ENCODE results near the gene ADGRL3.

ADGRL3 gene

GRCh38 chr4:61693520-61693919 is 493.4 kb downstream of the ADGRL3 start:
- DNase-seq, result no peak

GRCh38 chr4:61714387-61714911 is 514.3 kb downstream of the ADGRL3 start:
- ATAC-seq (ENCODE audit: insufficient read depth, low read depth) (no peak), DNase-seq (no peak)
- H4K20me1 ChIP-seq (ENCODE audit: insufficient read depth, low read length), result no peaks in the 10 kb centered on the region
- H3K27me3 ChIP-seq (ENCODE audit: insufficient read depth, low read length, poor library complexity), result no peaks in the 10 kb centered on the region
- no peak for TF ChIP-seq CTCF (IDR thresholded peaks at IDR 0.05; ENCODE audit: borderline replicate concordance, extremely low read depth, low read length, poor library complexity, severe bottlenecking)
- no peak for TF ChIP-seq EZH2 (IDR thresholded peaks at IDR 0.05; ENCODE audit: borderline replicate concordance, low read depth, low read length, severe bottlenecking)
- H3K4me1 ChIP-seq (ENCODE audit: insufficient read depth, low read length), result no peaks in the 10 kb centered on the region
- H3K79me2 ChIP-seq (ENCODE audit: insufficient read depth, low read length), result no peaks in the 10 kb centered on the region
- no peak overlapping the region for H2AFZ ChIP-seq (ENCODE audit: low read depth, low read length)
- no peaks in the 10 kb centered on the region for H3K36me3 ChIP-seq (ENCODE audit: insufficient read depth, low read length)
- no peak overlapping the region for H3K27ac ChIP-seq (ENCODE audit: low read length)
- H3K9ac ChIP-seq (ENCODE audit: low read depth, low read length), result no peak overlapping the region
- H3K4me2 ChIP-seq (ENCODE audit: insufficient read depth, low read length), result no peak overlapping the region
- no peak overlapping the region for H3K4me3 ChIP-seq (ENCODE audit: low read depth in 1 of 2, low read length in 2 of 2)
- no peaks in the 10 kb centered on the region for H3K9me3 ChIP-seq (ENCODE audit: insufficient read depth, low read length, severe bottlenecking)

More at GRCh38 chr4:61693520-61693919, 493.4 kb downstream of the ADGRL3 start:
- Histone ChIP-seq H3K27me3 (ENCODE audit: insufficient read depth, low read length, poor library complexity) (no peaks in the 10 kb centered on the region), H4K20me1 (ENCODE audit: insufficient read depth, low read length) (no peaks in the 10 kb centered on the region), H3K9ac (ENCODE audit: low read depth, low read length) (no peak overlapping the region), H3K27ac (ENCODE audit: low read length) (no peak overlapping the region), H3K79me2 (ENCODE audit: insufficient read depth, low read length) (no peaks in the 10 kb centered on the region), H2AFZ (ENCODE audit: low read depth, low read length) (no peak overlapping the region), H3K9me3 (ENCODE audit: insufficient read depth, low read length, severe bottlenecking) (no peaks in the 10 kb centered on the region), H3K4me1 (ENCODE audit: insufficient read depth, low read length) (no peaks in the 10 kb centered on the region), H3K36me3 (ENCODE audit: insufficient read depth, low read length) (no peaks in the 10 kb centered on the region), H3K4me3 (ENCODE audit: low read depth in 1 of 2, low read length in 2 of 2) (no peak overlapping the region), H3K4me2 (ENCODE audit: insufficient read depth, low read length) (no peak overlapping the region)
- TF ChIP-seq CTCF (IDR thresholded peaks at IDR 0.05; ENCODE audit: borderline replicate concordance, extremely low read depth, low read length, poor library complexity, severe bottlenecking) (no peak), EZH2 (IDR thresholded peaks at IDR 0.05; ENCODE audit: borderline replicate concordance, low read depth, low read length, severe bottlenecking) (no peak)
- no peak for ATAC-seq (ENCODE audit: insufficient read depth, low read depth)

DNA sequence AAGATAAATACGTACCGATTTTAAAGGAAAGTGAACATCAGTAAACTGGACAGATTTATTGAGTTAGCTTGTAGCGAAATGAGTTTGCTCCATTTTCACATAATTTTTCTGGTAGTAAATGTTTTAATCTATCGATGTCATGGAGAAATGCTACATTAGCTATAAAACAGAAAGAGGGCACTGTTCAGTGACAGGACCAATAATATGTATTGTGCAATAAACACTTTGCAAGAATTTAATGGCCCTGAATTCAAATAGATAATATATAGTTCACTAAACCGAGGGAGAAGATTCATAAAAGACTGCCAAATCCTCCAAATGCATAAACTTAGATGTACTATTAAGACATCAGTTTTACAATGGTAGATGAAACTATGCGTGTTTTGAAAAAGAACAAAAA is 516.3 kb downstream of the ADGRL3 start:
- TF ChIP-seq CTCF (IDR thresholded peaks at IDR 0.05; ENCODE audit: borderline replicate concordance, extremely low read depth, low read length, poor library complexity, severe bottlenecking) (no peak), EZH2 (IDR thresholded peaks at IDR 0.05; ENCODE audit: borderline replicate concordance, low read depth, low read length, severe bottlenecking) (no peak)
- Histone ChIP-seq H3K4me2 (ENCODE audit: insufficient read depth, low read length) (no peak overlapping the region), H3K4me3 (ENCODE audit: low read depth in 1 of 2, low read length in 2 of 2) (no peak overlapping the region), H3K4me1 (ENCODE audit: insufficient read depth, low read length) (no peaks in the 10 kb centered on the region), H3K36me3 (ENCODE audit: insufficient read depth, low read length) (no peaks in the 10 kb centered on the region), H3K27me3 (ENCODE audit: insufficient read depth, low read length, poor library complexity) (no peaks in the 10 kb centered on the region), H4K20me1 (ENCODE audit: insufficient read depth, low read length) (no peaks in the 10 kb centered on the region), H2AFZ (ENCODE audit: low read depth, low read length) (no peak overlapping the region), H3K27ac (ENCODE audit: low read length) (no peak overlapping the region), H3K79me2 (ENCODE audit: insufficient read depth, low read length) (no peaks in the 10 kb centered on the region), H3K9ac (ENCODE audit: low read depth, low read length) (no peak overlapping the region), H3K9me3 (ENCODE audit: insufficient read depth, low read length, severe bottlenecking) (no peaks in the 10 kb centered on the region)
- no peak for DNase-seq
- no peak for ATAC-seq (ENCODE audit: insufficient read depth, low read depth)

DNA sequence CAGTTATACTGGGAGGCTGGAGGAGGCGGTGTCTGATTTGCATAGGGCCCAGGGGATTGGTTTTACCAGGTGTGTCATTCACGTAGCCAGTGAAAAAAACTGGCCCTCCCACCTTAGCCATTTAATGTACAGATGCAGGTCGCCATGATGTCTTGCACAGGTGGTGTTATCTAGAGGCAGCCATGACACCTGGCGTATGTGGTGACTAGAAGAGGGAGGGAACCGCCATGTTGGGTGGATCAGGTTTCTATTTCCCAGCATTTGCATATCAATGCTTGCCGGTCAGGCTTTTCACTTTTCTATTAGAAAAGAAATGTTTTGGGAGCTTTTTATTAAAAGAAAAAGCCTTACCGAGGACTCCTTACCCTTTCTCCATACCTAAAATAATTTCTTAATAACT is 523.4 kb downstream of the ADGRL3 start:
- H3K27me3 ChIP-seq (ENCODE audit: insufficient read depth, low read length, poor library complexity), result no peaks in the 10 kb centered on the region
- H4K20me1 ChIP-seq (ENCODE audit: insufficient read depth, low read length), result no peaks in the 10 kb centered on the region
- H3K36me3 ChIP-seq (ENCODE audit: insufficient read depth, low read length), result no peaks in the 10 kb centered on the region
- DNase-seq (no peak), ATAC-seq (ENCODE audit: insufficient read depth, low read depth) (no peak)
- no peak overlapping the region for H3K9ac ChIP-seq (ENCODE audit: low read depth, low read length)
- H3K79me2 ChIP-seq (ENCODE audit: insufficient read depth, low read length), result no peaks in the 10 kb centered on the region
- H3K9me3 ChIP-seq (ENCODE audit: insufficient read depth, low read length, severe bottlenecking), result no peaks in the 10 kb centered on the region
- no peak overlapping the region for H3K27ac ChIP-seq (ENCODE audit: low read length)
- no peak overlapping the region for H3K4me3 ChIP-seq (ENCODE audit: low read depth in 1 of 2, low read length in 2 of 2)
- H3K4me2 ChIP-seq (ENCODE audit: insufficient read depth, low read length), result no peak overlapping the region
- H3K4me1 ChIP-seq (ENCODE audit: insufficient read depth, low read length), result no peaks in the 10 kb centered on the region
- TF ChIP-seq EZH2 (IDR thresholded peaks at IDR 0.05; ENCODE audit: borderline replicate concordance, low read depth, low read length, severe bottlenecking) (no peak), CTCF (IDR thresholded peaks at IDR 0.05; ENCODE audit: borderline replicate concordance, extremely low read depth, low read length, poor library complexity, severe bottlenecking) (no peak)
- no peak overlapping the region for H2AFZ ChIP-seq (ENCODE audit: low read depth, low read length)
